SK-N-SH treated with all-trans-retinoic acid at 6 μM for 48 hours (cell line): ENCODE results near the gene IGF1R.

Experiments
- ATAC-seq: fragments of 200-7000 bp; cut with Tn5 transposase; 3 replicates; pipeline ENCODE4 v1.9.1; 2020; ENCODE audit warnings: mild to moderate bottlenecking, moderate library complexity
- ARNTL ChIP-seq: fragments of 450-650 bp; formaldehyde crosslinking; IDR thresholded peaks from 2 replicates; pipeline ENCODE4 v1.5.0; 2020; ENCODE audit warnings: low read depth, mild to moderate bottlenecking, moderate library complexity, borderline replicate concordance
- BACH2 ChIP-seq: fragments of 250-450 bp; sonication (Bioruptor Pico); IDR thresholded peaks from 2 replicates; pipeline ENCODE4 v1.9.0; 2021; ENCODE audit warnings: mild to moderate bottlenecking, borderline replicate concordance
- CSDC2 ChIP-seq: fragments of 250-450 bp; sonication (Bioruptor Pico); IDR thresholded peaks from 2 replicates; pipeline ENCODE4 v1.5.0; 2020; ENCODE audit warnings: mild to moderate bottlenecking, moderate library complexity
- ESRRG ChIP-seq: fragments of 250-450 bp; sonication (Bioruptor Pico); IDR thresholded peaks from 2 replicates; pipeline ENCODE4 v1.6.1; 2021; ENCODE audit warnings: mild to moderate bottlenecking
- GLIS3 ChIP-seq: fragments of 250-450 bp; sonication (Bioruptor Pico); IDR thresholded peaks from 2 replicates; pipeline ENCODE4 v1.5.0; 2020; ENCODE audit warnings: mild to moderate bottlenecking, moderate library complexity
- ISL1 ChIP-seq: fragments of 250-450 bp; sonication (Bioruptor Pico); IDR thresholded peaks from 2 replicates; pipeline ENCODE4 v2.1.2; 2022; ENCODE audit warnings: mild to moderate bottlenecking, moderate library complexity
- OSR1 ChIP-seq: fragments of 250-450 bp; sonication (Bioruptor Pico); IDR thresholded peaks from 2 replicates; pipeline ENCODE4 v1.8.0; 2022; ENCODE audit warnings: moderate library complexity, mild to moderate bottlenecking, inconsistent platforms
- PPARA ChIP-seq: fragments of 250-450 bp; sonication (Bioruptor Pico); IDR thresholded peaks from 2 replicates; pipeline ENCODE4 v1.5.0; 2020; ENCODE audit warnings: mild to moderate bottlenecking, borderline replicate concordance
- RARB ChIP-seq: fragments of 250-450 bp; sonication (Bioruptor Pico); IDR thresholded peaks from 2 replicates; pipeline ENCODE4 v1.8.0; 2021; ENCODE audit warnings: mild to moderate bottlenecking, moderate library complexity
- SNAI2 ChIP-seq: fragments of 250-450 bp; sonication (Bioruptor Pico); IDR thresholded peaks from 2 replicates; pipeline ENCODE4 v1.5.0; 2020; ENCODE audit warnings: mild to moderate bottlenecking, moderate library complexity
- TCF4 ChIP-seq: fragments of 250-450 bp; sonication (Bioruptor Pico); IDR thresholded peaks from 2 replicates; pipeline ENCODE4 v1.8.0; 2021; ENCODE audit warnings: mild to moderate bottlenecking, moderate library complexity, borderline replicate concordance
- TOX ChIP-seq: fragments of 250-450 bp; sonication (Bioruptor Pico); IDR thresholded peaks from 2 replicates; pipeline ENCODE4 v1.8.0; 2021; ENCODE audit warnings: mild to moderate bottlenecking, moderate library complexity, borderline replicate concordance
- ZC3H10 ChIP-seq: fragments of 250-450 bp; sonication (Bioruptor Pico); IDR thresholded peaks from 2 replicates; pipeline ENCODE4 v1.5.1; 2021; ENCODE audit warnings: mild to moderate bottlenecking, moderate library complexity
- ZFP30 ChIP-seq: fragments of 450-650 bp; formaldehyde crosslinking; IDR thresholded peaks from 2 replicates; pipeline ENCODE4 v1.5.0; 2022; ENCODE audit warnings: mild to moderate bottlenecking, moderate library complexity
- ZNF565 ChIP-seq: fragments of 450-650 bp; formaldehyde crosslinking; conservative IDR thresholded peaks from 2 replicates; pipeline ENCODE4 v1.5.0; 2020; ENCODE audit warnings: low read depth, mild to moderate bottlenecking, moderate library complexity
- ZNF8 ChIP-seq: fragments of 450-650 bp; formaldehyde crosslinking; IDR thresholded peaks from 2 replicates; pipeline ENCODE4 v1.5.0; 2020; ENCODE audit warnings: mild to moderate bottlenecking, moderate library complexity
- TF ChIP-seq, protein P1 (sequence below): fragments of 250-450 bp; sonication (Bioruptor Pico); IDR thresholded peaks from 2 replicates; pipeline ENCODE4 v1.8.0; 2020; ENCODE audit warnings: mild to moderate bottlenecking, moderate library complexity, borderline replicate concordance
- TF ChIP-seq, protein P2 (sequence below): fragments of 250-450 bp; sonication (Bioruptor Pico); IDR thresholded peaks from 2 replicates; pipeline ENCODE4 v1.5.0; 2020; ENCODE audit warnings: mild to moderate bottlenecking, moderate library complexity
- TF ChIP-seq, protein P3 (sequence below): fragments of 250-450 bp; sonication (Bioruptor Pico); IDR thresholded peaks from 2 replicates; pipeline ENCODE4 v1.5.1; 2021; ENCODE audit warnings: mild to moderate bottlenecking, moderate library complexity

The IGF1R gene

DNA sequence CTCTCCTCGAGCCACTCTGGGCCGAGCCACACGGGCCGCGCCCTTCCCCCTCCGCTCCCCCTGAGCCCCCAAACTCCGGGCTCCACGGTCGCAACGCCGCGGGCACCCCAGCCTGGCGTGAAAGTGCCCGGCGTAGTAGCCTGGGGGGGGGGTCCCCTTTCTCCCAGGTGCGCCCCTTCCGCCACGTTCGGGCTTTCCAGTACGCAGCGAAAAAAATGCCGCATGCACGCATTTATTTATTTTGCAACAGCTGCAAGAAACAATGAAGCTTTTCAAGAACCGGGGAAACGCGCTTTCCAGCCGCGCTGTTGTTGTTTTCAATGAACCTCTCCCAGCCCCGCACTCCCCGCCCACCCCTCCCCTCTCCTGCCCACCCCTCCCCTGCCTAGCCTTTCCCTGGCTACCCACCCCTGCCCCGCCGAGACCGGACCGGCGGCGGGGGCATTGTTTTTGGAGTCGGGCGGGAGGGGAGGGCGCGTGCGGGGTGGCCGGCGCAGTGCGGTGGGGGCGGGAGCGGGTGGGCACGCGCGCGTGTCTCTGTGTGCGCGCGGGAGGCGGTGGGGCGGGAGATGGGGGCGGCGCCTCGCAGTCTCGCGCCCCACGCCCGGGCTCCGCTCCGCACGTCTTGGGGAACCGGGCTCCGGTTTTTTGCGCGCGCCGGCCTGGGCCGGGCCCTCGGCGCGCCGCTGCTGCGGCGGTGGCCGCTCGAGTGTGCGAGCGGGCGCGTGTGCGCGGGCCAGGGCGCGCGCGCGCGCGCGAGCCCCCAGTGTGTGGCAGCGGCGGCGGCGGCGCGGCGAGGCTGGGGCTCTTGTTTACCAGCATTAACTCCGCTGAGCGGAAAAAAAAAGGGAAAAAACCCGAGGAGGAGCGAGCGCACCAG lies at the start of gene IGF1R:
TSS of gene IGF1R (plus strand) at position 766 of the 880 bp plus-strand sequence. CDS start 1,043 bp downstream, outside the sequence.
- peak; percentile 36 for ATAC-seq
- no peak for TF ChIP-seq CSDC2 (CRISPR knock-in tag)
- TF ChIP-seq PPARA (CRISPR knock-in tag), result 0 out of 2 replicates have a peak, but pooled peaks have one; percentile 18
- no peak for TF ChIP-seq ZC3H10
- TF ChIP-seq ISL1 (CRISPR knock-in tag), result no peak
- TF ChIP-seq ZNF565 (CRISPR knock-in tag), result no peak
- TF ChIP-seq ESRRG, result no peak
- no peak for TF ChIP-seq BACH2 (CRISPR knock-in tag)
- TF ChIP-seq GLIS3, result no peak
- TF ChIP-seq SNAI2, result 0 out of 2 replicates have a peak, but pooled peaks have one; percentile 53
- TF ChIP-seq, protein P1, sequence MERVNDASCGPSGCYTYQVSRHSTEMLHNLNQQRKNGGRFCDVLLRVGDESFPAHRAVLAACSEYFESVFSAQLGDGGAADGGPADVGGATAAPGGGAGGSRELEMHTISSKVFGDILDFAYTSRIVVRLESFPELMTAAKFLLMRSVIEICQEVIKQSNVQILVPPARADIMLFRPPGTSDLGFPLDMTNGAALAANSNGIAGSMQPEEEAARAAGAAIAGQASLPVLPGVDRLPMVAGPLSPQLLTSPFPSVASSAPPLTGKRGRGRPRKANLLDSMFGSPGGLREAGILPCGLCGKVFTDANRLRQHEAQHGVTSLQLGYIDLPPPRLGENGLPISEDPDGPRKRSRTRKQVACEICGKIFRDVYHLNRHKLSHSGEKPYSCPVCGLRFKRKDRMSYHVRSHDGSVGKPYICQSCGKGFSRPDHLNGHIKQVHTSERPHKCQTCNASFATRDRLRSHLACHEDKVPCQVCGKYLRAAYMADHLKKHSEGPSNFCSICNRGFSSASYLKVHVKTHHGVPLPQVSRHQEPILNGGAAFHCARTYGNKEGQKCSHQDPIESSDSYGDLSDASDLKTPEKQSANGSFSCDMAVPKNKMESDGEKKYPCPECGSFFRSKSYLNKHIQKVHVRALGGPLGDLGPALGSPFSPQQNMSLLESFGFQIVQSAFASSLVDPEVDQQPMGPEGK (CRISPR knock-in tag), result peak; percentile 65; the same call in 1 of the 2 replicates
- TF ChIP-seq, protein P2, sequence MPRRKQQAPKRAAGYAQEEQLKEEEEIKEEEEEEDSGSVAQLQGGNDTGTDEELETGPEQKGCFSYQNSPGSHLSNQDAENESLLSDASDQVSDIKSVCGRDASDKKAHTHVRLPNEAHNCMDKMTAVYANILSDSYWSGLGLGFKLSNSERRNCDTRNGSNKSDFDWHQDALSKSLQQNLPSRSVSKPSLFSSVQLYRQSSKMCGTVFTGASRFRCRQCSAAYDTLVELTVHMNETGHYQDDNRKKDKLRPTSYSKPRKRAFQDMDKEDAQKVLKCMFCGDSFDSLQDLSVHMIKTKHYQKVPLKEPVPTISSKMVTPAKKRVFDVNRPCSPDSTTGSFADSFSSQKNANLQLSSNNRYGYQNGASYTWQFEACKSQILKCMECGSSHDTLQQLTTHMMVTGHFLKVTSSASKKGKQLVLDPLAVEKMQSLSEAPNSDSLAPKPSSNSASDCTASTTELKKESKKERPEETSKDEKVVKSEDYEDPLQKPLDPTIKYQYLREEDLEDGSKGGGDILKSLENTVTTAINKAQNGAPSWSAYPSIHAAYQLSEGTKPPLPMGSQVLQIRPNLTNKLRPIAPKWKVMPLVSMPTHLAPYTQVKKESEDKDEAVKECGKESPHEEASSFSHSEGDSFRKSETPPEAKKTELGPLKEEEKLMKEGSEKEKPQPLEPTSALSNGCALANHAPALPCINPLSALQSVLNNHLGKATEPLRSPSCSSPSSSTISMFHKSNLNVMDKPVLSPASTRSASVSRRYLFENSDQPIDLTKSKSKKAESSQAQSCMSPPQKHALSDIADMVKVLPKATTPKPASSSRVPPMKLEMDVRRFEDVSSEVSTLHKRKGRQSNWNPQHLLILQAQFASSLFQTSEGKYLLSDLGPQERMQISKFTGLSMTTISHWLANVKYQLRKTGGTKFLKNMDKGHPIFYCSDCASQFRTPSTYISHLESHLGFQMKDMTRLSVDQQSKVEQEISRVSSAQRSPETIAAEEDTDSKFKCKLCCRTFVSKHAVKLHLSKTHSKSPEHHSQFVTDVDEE (CRISPR knock-in tag), result peak; percentile 62; the same call in 1 of the 2 replicates
- no peak for TF ChIP-seq ZNF8 (CRISPR knock-in tag)
- no peak for TF ChIP-seq TCF4 (CRISPR knock-in tag)

DNA sequence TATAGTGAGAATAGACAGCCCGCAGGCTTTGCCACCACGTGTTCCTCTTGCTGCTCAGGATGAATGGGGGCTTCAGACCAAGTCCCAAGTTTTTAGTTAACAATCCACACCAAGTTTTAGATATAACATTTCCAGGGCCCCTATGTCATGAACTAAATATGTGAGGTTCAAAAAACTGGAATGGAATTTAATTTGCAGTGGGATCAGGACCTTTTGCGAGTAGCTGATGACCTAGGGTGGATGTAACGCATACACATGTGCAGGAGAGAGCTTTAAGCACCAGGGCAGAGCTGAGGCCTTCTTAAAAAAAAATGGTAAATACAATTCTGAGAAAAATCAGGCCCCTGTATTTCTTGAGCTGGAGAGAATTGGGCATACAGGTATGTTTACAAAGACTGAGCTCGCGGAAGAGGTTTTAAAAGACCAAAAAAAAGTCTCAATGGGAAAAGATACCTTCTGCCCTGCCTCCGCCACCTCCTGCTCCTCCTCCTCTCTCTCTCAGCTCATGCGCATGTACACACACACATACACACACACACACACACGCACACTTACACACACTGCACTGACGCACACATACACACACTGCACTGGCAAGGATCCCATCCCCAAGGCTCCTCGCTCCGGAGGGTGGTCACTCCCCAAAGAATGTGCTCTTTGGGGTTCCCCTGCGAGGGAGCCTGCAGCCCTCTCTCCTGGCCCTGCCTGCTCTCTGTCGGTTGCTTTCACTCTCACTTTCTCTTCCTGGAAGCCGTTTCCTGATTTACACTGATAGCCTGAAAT lies 48.2 kb upstream of the IGF1R start:
- peak; percentile 50 for ATAC-seq

More for the DNA sequence above, 48.2 kb upstream of the IGF1R start:
- TF ChIP-seq RARB (CRISPR knock-in tag) (no peak), ARNTL (CRISPR knock-in tag) (no peak), TCF4 (CRISPR knock-in tag) (no peak), ESRRG (no peak), CSDC2 (CRISPR knock-in tag) (no peak), ZC3H10 (no peak), PPARA (CRISPR knock-in tag) (no peak), BACH2 (CRISPR knock-in tag) (no peak), ZFP30 (CRISPR knock-in tag) (no peak), TOX (CRISPR knock-in tag) (no peak), ZNF565 (CRISPR knock-in tag) (no peak), GLIS3 (no peak), OSR1 (CRISPR knock-in tag) (no peak)
- TF ChIP-seq, protein P3, sequence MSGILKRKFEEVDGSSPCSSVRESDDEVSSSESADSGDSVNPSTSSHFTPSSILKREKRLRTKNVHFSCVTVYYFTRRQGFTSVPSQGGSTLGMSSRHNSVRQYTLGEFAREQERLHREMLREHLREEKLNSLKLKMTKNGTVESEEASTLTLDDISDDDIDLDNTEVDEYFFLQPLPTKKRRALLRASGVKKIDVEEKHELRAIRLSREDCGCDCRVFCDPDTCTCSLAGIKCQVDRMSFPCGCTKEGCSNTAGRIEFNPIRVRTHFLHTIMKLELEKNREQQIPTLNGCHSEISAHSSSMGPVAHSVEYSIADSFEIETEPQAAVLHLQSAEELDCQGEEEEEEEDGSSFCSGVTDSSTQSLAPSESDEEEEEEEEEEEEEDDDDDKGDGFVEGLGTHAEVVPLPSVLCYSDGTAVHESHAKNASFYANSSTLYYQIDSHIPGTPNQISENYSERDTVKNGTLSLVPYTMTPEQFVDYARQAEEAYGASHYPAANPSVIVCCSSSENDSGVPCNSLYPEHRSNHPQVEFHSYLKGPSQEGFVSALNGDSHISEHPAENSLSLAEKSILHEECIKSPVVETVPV, result no peak
- TF ChIP-seq, protein P2 (CRISPR knock-in tag), result no peak
- TF ChIP-seq, protein P1 (CRISPR knock-in tag), result no peak
